NCI-H128 (cell line): Measurements from ENCODE around the gene HPS4.
"Not testable (repeated sequence)": the region's sequence is repeated elsewhere in the genome, so short reads cannot be mapped to it uniquely, and the experiment has no call there.

ENCODE experiments used
- DNase-seq: peaks from one replicate; lab custom pipeline; 2025; ENCODE audit not compliant: unreplicated experiment; lab: John Stamatoyannopoulos, UW

Gene HPS4

DNA sequence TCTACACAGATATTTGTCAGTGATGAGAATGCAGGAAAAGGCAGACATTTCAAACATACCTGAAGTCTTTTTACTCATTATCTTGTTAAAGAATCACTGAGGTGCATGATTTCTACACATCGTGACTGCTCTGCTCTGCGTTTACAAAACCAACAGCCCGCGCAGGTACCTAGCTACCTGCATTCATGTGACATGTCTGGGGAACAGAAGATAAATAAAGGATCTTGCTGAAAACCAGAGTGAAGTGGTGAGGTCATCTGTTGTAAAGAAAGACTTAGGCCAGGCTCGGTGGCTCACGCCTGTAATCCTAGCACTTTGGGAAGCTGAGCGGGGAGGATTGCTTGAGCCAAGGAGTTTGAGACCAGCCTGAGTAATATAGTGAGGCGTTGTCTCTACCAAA, 38.8 kb downstream of the HPS4 start:
- no peak for DNase-seq

- no peak for DNase-seq
Observed at GRCh38 chr22:26443901-26444690, 39.5 kb downstream of the HPS4 start.

DNA sequence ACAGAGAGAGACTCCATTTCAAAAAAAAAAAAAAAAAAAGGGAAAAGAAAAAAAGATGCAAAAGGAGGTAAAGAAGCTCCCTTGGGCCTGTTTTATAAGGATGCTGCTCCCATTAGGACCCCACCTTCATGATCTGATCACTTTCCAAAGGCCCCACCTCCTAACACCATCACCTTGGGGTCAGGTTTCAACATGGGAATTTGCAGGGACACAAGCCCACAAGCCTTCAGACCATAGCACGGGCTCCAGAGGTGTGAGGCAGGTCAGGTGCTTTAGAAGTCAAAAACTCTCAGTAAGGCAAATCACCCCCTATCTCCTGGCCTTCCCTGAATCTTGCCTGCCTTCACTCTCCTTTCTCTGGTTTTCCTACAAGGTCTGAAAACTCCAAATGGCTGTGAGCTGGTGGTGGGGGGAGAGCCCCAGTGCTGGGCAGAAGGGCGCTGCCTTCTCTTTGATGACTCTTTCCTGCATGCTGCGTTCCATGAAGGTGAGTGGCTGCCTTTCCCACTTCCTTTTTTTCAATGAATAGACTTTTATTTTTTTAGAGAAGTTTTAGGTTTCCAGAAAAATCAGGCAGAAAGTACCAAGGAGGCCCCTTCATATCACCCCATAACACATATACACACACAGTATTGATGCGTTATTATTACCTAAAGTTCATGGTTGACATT, 41.4 kb downstream of the HPS4 start:
- DNase-seq, result no peak

DNA sequence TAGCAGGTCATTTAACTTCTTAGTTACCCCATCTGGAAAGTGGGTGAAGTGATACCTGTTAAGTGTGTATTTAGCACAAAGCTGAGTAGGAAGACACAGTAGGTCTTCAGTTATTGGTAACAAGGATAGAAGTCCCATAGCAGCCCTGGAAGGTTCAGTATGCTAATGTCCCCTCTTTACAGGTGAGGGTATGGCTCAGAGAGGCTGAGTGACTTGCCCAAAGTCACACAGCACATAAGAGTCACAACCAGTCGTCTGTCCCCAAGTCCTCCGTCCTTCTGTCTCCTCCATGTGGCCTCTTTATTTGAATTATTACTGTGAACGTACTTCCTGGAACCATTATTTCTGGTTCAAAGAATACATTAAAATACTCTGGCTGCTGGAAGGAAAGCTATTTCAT, 44.0 kb downstream of the HPS4 start:
- no peak for DNase-seq

DNA sequence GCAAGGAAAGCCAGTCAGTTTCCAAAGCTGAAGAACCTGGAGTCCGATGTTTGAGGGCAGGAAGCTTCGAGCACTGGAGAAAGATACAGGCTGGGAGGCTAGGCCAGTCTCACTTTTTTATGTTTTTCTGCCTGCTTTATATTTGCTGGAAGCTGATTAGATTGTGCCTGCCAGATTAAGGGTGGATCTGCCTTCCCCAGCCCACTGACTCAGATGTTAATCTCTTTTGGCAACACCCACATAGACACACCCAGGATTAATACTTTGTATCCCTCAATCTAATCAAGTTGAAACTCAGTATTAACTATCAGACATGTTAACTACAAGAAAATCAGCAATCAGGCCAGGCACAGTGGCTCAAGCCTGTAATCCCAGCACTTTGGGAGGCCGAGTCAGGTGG, 44.8 kb downstream of the HPS4 start:
- DNase-seq, result not testable (repeated sequence)

DNA sequence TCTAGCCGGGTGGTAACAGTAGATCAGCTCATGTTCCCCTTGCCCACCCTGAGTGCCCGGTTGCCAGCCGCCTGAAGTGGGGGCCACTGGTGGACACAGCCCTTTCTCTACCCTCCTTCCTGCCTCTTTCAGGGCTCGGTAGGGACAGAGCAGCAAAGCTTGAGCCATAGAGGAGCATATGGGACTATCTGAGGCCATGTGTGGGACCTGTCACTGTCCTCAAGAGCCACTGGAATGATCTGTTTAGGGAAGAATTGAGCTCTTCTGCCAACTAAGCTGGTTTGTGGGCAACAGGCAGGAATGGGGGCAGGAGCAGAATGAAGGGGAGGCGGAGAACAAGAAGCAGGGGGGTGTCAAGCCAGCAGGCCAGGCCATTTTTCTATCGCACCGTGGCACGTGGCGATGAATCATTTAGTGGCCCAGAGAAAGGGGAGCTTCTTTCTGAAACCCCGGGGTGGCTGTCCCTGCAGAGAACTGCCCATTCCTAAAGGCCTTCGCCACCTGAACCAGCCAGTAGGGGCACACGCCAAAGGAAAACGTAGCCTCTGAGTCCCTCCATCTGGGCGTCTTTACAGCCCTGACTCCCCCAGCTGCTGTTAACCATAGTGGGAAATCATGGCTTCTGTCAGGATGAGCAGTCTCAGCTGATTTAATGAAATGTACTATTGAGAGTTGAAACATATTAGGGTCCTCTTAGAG, 45.7 kb downstream of the HPS4 start:
- DNase-seq, result no peak

DNA sequence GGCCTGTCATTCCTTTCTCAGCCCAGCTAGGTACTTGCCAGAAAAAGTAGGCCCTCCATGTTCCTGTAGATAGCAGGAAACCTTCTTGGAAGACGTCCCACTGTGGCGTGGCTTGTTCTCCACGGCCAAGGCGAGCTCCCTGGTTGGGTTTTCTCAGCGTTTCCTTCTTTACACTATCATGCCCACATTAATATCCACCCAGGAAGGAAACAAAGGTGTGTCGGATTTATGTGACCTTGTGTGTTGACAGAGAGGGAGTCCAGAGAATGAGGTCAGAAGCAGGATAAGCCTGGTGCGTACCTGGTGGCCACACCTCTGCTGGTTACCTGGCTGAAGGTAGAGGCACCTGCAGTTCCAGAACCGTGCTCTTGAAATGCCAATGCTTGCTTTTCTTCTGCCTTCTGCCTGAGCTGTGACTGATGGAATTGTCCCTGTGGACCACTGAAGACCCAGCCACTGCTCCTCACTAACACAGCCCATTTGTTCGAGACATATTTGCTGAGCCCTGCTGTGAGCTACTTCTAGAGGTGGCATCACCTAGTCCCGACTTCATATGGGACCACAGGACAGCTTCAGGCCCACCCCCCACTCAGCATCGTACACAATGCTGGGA, 46.6 kb downstream of the HPS4 start:
- DNase-seq, result no peak

- DNase-seq, result no peak
Observed at GRCh38 chr22:26435327-26436093, 48.1 kb downstream of the HPS4 start.

DNA sequence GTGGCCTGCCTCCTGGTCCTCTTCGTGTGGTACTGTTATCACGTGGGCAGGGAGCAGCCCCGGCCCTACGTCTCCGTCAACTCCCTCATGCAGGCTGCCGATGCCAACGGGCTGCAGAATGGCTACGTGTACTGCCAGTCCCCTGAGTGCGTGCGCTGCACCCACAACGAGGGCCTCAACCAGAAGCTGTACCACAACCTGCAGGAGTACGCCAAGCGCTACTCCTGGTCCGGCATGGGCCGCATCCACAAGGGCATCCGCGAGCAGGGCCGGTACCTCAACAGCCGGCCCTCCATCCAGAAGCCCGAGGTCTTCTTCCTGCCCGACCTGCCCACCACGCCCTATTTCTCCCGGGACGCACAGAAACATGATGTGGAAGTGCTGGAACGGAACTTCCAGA, 49.8 kb downstream of the HPS4 start:
- no peak for DNase-seq

DNA sequence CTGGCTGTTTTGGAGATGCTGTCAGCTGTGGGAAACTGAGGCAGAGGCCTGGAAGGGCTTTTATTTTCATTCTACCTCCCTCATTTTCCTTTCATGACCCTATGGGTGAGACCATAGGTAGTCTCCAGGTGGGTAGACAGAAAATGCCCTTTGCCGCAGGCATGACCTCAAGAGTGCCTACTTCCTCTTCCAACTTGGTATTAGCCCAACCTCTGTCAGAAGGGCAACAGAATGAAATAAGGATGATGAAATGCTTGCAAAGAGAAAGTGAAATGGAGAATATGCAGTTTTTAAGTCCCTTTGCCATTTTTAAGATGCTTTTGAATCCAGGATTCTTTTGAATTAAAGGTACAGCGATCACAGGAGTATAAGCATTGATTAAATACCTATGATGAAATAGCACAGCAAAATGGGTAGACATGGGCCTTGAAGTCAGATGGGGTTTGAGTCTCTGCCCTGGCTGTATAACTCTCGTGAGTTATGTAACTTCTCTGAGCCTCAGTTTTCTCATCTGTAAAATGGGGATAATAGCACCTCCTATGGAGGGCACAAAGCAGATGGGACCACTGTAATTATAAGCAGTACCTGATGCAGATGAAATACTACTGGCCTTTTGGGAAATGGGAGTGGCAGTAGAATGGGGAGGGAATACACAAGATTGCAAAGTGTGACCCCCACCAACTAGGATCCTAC, 50.8 kb downstream of the HPS4 start:
- DNase-seq, result no peak

GRCh38 chr22:26431261-26431995, 52.2 kb downstream of the HPS4 start:
- DNase-seq, result no peak

- DNase-seq, result no peak
Observed at GRCh38 chr22:26430600-26430999, 53.0 kb downstream of the HPS4 start.

- no peak for DNase-seq
Observed at GRCh38 chr22:26429458-26430286, 53.9 kb downstream of the HPS4 start.

DNA sequence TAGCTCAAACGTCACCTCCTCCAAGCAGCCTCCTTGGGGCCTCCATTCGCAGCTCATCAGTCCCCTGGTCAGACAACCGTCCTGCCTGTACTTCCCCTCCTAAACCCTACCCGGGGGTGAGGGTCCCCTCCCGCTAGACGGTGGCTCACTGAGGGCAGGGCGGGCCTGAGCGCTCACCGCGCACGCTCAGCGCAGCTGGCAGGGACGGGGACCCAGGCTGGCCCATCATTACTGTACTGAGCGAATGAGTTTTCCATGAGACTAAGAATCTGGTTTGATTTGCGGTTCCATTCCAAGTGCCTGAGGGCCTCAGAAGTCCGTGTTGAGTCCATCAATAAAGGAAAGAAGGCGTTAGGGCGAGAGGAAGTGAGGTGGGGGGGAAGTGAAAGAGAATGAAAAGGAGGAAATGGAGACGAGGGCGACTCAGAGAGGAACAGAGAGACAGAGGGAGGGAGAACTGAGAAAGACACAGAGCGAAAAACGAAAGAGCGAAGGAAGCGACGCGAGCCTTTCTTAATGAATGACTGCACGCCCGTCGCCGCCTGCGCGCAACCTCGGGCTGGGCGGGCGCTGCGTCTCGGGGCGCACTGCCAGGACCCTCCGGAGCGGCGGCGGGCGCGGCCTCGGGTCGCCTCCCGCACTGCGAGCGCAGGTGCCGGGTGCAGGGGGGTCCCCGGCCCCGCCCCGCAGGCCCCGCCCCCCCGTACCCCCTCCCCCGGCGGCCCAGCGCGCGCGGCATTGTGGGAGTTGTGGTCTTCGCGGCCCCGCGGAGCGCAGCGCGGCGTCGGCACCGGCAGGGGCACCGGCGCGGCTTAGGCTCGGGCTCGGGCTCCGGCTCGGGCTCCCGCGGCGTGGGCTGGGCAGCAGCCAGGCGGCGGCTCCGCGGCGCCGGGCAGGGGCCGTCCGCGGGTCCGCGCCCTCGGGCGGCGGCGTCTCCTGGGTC, 54.8 kb downstream of the HPS4 start, which contains the start of gene ASPHD2:
Gene ASPHD2, plus strand, starts transcription at position 746 of the 943 bp plus-strand sequence. CDS start 4,356 bp downstream, outside the sequence.
- peak; percentile 18 for DNase-seq

- DNase-seq, result no peak
Observed at GRCh38 chr22:26426924-26427323, 56.7 kb downstream of the HPS4 start.

GRCh38 chr22:26418620-26419019, 65.0 kb downstream of the HPS4 start:
- no peak for DNase-seq

DNA sequence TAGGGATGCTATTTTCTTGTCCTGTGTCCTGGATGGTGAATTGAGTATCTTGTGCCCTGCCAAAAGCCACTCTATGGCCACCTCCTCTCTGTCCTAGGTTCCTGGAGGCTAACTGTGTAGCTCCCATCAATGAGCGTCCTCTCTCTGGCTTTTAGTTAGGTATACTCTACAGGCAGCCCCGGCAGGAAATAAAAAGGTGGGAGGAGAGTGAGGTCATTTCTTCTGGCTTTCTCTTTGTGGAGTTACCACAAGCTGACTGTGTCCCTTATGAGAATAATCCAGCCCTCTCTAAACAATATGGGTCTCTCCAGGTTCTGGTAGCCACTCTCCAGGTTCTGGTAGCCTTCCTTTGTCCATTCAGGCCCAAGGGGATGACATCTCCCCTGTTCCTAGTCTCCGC, 66.2 kb downstream of the HPS4 start:
- DNase-seq, result no peak
